GM21526 (cell line): Measurements from ENCODE around the gene RHBDF2.
"Not testable (repeated sequence)": the region's sequence is repeated elsewhere in the genome, so short reads cannot be mapped to it uniquely, and the experiment has no call there.

ENCODE experiments used
- ATAC-seq: cut with Tn5 transposase; IDR thresholded peaks from one replicate; pipeline ENCODE4 v1.9.1; 2021; ENCODE audit warnings: moderate library complexity; ENCODE audit not compliant: unreplicated experiment, low FRiP score

RHBDF2 gene

DNA sequence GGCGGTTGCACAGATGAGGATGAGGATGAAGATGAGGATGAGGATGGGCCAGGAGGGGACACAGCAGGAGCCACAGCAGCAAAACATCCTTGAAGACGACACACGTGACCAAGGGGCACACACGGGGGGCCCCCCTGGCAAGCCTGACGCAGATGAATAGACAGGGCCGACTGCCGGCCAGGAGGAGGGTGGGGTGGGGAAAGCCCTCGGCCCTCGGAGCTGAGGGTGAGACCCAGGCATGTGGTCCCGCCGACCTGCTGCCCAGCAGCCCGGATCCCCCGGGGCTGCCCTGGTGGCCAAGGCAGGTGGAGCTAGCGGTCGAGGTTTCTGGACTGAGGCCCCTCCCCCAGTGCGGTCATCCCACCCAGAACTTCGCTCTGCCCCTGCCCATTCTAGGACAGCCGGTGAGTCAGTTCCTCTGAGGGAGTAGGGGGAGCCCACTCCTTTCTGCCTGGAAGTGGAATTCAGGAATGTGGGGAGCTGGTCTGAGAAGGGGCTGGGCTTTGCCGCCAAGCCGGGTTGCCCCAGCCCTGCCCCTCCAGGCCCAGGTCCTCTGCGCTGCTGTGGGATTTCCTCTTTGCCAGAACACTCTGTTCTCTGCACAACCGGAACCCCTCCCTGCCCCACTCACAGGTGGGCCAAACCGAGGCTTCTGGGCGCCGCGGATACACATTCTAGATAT lies 26.3 kb upstream of the RHBDF2 start:
- ATAC-seq, result no peak

DNA sequence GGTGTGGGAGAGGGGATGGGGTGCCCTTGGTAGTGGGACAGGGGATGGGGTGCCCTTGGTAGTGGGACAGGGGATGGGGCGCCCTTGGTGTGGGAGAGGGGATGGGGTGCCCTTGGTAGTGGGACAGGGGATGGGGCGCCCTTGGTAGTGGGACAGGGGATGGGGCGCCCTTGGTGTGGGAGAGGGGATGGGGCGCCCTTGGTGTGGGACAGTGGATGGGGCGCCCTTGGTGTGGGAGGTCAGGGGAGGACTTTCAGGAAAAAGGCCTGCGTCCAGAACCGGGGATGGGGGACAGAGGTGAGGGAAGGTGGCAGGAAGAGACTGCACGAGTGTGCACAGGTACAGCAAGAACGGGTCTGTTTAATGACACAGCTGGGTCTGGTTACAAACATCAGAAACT lies 25.8 kb upstream of the RHBDF2 start:
- not testable (repeated sequence) for ATAC-seq

DNA sequence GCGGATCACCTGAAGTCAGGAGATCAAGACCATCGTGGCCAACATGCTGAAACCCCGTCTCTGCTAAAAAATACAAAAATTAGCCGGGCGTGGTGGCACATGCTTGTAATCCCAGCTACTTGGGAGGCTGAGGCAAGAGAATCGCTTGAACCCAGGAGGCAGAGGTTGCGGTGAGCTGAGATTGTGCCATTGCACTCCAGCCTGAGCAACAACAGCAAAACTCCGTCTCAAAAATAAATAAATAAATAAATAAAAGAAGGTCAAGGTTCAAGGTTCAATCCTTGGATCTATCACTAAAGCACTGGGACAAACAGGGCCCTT lies 24.2 kb upstream of the RHBDF2 start:
- ATAC-seq, result not testable (repeated sequence)

DNA sequence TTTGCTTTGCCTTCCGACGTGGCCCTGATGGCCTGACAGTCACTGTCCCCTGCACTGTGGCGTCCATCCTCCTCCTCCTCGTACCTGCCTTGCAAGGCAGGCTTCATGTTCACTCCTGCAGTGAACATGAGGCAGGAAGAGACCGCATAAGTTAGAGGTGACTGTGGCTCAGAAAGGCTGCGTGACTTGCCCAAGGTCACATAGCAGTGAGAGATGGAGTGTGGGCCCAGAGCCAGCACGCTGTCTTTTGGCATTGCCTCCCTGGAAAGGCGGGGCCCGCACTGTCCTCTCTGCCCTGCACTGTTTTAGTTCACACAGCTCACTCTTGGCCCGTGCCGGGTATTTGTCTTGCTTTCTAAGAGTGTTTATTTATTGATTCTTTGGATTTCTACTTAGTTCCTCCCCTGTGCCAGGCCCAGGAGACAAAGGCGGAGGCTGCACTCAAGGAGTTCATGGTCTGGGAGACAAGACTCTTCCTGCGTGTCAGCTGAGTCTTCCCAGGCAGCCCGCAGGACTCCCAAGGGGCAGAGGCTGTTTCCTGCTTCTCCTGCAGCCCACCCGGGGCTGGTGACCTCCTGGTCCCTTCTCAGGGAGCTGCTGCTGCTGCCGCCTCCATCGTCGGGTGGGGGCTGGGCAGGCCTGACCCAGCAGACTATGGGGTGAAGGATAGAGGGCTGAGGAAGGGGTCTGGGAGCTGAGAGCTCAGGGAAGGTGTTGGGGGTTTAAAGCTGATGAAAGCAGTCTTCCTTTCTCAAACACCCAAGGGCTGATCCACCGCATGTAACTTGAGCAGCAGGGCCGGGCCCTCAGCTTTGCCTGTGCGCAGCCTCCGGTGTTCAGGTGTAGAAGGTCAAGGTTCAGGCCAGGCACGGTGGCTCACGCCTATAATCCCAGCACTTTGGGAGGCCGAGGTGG lies 23.6 kb upstream of the RHBDF2 start:
- no peak for ATAC-seq

DNA sequence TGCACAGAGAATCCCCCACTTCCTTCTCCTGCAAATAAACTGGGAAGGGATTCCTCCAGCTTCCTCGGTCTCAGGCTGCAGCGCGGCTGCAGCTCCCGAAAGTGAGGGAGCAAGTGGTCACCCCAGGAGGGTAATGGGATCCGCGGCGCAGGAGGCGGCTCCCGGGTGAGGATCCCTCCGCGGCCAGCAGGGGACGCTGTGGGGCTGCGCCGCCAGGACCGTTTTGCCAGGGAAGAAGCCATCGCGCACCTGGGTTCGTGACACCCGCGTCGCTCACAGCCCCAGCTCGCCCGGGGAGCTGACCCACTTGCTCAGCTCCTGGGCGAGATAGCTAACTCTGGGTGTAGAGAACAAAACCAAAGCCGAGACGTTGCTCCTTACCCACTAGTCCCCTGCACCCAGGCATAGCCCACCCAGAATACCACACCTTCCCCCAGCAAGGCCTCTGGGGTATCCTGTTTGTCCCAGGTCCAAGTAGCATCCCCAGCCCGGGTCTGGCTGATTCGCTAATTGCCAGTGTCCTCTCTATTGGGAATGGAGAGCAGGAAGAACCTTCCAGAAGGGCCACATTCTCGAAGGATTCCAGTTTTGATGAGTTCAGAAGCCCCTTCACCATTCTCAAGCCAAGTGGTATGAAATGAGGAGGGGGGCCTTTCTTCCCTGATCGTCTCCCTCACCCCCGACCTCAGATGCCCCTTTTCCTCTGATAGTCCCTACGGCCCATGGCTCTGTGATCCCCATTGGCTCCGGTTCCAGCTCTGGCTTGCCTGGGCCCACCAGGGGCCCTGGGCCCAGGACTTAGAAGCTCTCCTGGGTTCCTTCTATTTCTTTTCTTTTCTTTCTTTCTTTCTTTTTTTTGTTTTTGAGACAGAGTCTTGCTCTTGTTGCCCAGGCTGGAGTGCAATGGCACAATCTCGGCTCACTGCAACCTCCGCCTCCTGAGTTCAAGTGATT lies 22.1 kb upstream of the RHBDF2 start:
- ATAC-seq, result no peak

DNA sequence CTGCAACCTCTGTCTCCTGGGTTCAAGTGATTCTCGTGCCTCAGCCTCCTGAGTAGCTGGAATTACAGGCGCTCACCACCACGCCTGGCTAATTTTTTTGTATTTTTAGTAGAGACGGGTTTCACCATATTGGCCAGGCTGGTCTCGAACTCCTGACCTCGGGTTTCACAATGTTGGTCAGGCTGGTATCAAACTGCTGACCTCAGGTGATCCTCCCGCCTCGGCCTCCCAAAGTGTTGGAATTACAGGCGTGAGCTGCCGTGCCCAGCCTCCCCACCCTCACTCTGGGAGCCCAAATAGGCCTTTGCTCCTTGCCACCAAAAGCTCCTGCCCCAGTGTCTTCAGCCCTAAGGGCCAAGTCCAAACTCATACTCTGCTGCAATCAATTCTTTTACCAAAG lies 20.5 kb upstream of the RHBDF2 start:
- ATAC-seq, result not testable (repeated sequence)

DNA sequence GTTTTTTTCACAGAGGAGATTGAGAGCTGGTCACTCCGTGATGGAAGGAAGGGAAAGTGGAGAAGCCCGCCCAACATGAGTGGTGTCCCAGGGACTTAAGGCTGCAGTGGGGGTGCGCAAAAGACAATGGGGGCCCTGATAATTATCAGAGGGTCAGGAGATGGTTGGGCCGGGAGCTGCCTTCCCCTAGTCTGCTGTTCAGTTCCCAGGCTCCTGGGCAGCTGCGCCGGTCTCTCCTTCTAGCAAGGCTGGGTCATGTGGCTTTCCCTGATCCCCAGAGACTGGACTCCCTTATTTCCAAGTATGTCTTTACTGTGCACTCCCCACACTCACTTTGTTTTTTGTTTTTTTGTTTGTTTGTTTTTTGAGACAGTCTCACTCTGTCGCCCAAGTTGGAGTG lies 20.0 kb upstream of the RHBDF2 start:
- no peak for ATAC-seq

DNA sequence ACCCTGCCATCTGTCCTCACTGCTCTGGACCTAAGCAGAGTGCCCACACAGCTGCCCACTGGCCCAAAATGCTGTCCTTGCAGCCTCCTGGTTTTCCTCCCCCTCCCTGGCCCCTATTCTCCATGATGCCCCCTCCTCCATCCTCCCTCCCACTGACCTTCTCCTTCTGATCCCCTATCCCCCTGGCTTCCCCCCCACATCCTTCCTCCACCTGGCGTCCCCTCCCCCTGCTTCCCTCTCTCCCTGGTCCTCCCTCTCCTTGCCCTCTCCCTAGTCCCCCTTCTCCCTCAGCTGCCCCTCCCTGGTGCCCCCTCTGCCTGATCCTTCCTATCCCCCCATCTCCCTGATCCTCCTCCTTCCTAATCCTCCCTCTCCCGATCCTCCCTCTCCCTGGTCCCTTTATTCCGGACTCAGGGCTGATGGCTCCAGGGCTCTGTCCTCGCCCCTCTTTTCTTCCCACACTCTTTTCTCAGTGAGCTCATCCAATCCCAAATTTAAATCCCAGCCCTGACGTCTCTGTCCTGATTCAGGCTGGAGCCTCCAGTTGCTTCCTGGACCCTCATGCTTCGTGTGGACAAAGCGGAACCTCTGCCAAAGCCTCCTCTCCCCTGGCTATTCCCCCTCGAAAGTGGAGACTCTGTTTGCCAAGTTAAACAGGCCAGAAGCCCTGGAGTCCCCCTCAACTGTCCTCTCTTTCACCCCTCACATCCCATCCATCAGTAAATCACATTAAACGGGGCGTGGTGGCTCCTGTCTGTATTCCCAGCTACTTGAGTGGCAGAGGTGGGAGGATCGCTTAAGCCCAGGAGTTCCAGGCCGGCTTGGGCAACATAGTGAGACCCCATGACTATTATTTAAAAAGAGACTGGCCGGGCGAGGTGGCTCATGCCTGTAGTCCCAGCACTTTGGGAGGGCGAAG lies 18.1 kb upstream of the RHBDF2 start:
- ATAC-seq, result no peak

DNA sequence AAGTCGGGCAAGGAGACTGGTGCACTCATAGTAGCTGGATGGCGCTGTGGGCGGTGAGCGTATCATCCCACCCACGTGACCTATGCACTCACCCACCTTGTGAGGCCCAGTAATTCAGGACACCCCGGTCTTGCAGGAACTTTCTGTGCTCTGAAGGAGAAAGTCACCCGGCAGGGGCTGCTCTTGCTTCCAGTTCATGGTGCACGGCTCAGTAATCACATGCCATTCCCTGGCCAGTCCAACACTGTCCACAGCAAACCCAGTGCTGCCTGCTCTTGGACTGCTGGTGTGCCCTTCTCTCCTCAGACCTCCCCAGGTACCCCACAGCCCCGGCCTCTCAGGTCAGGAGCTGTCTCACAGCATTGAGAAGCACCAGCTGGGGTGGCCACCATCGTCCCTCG lies 16.4 kb upstream of the RHBDF2 start:
- ATAC-seq, result no peak

DNA sequence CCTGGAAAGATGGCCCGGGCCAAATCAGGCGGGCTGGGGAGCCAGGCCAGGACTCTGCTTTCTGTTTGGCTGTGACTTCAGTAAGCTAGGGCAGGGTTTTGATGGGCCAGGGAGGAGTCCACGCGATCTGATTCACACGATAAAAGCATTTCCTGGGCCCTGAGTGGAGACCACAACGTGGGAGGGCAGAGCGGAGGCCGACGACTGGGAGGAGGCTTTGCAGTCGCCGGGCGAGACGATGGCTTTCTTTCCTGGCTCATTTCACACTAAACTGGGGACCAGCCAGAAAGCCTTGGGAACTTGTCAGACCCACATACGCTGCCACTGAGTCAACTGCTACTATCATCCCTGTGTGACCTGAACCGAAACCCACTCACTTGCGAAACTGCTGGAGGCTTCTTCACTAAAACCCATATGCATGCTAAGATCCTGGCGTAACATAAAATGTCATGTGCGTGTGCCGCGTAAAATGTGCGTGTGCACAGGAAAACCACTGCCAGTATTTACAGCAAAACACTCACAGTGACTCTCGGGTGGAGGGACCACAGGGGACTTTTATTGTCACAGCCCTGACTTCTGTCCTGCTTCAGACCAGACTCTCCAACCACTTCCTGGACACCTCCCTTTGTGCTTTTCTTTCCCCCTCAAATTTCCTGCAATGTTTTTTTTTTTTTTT lies 14.2 kb upstream of the RHBDF2 start:
- ATAC-seq, result no peak

DNA sequence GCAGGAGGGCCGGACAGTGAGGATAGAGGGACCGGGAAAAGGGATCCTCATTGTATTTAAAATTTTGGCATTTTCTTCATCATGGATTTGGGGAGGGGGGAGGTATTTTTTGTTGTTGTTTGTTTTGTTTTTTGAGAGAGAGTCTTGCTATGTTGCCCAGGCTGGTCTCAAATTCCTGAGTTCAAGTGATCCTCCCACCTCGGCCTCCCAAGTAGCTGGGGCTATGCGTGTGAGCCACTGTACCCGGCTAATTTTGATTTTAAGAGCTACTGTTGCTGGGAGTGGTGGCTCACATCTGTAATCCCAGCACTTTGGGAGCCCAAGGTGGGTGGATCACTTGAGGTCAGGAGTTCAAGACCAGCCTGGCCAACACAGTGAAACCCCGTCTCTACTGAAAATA lies 13.1 kb upstream of the RHBDF2 start:
- ATAC-seq, result not testable (repeated sequence)

DNA sequence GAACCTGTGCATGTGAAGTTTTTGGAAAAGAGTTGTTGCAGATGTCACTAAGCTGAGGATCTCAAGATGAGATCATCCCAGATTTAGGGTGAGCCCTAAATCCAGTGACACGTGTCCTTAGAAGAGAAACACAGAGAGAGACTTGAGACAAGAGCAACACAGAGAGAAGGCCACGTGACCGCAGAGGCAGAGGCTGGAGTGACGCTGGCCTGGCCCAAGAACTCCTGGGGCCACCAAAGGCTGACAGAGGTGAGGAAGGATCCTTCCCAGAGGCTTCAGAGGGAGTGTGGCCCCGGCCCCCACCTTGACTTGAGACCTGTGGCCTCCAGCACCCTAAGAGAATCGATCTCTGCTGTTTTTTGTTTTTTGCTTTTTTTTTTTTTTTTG lies 12.1 kb upstream of the RHBDF2 start:
- ATAC-seq, result no peak

DNA sequence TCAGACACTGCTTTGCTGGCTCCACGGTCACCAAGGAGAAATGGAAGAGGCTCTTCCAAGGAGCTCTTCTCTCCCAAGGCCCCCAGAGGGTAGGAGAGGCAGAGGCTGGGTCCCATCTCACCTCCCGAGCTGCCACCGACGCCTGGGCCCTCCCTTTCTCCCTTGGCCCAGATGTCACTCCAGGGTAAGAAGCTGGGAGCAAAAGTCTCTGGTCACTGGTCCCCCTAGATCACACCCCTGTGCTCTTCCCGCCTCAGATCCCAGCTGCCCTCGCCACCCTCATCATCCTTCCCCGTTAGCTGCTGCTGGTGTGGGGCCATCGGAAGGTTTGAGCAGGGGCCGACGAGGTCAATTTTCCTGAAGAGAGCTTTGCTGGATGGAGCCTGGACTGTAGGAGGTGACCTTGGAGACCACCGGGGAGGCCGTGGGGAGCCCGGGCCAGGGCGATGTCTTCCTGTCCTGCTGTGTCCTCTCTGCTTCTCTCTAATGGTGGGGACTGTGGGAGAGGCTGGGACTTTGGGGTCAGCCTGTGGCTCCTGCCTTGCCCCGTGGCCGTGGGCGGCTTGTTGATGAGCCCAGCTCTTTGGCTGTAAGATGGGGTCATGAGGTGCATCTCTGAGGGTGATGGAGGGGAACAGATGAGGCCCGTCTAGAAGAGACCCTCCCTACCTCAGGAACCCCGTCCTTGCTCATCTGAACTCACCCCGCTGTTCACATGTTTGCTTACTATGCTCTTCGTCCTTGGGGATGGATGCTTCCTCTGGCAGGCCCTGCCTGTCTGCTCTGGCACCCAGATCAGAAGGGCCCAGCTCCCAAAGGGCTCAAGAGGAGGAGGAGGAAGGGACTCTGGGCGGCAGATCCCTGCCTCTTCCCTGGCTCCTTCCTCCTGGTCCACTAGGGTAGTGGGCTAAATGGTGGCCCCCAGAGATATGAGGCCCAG lies 11.4 kb upstream of the RHBDF2 start:
- no peak for ATAC-seq

DNA sequence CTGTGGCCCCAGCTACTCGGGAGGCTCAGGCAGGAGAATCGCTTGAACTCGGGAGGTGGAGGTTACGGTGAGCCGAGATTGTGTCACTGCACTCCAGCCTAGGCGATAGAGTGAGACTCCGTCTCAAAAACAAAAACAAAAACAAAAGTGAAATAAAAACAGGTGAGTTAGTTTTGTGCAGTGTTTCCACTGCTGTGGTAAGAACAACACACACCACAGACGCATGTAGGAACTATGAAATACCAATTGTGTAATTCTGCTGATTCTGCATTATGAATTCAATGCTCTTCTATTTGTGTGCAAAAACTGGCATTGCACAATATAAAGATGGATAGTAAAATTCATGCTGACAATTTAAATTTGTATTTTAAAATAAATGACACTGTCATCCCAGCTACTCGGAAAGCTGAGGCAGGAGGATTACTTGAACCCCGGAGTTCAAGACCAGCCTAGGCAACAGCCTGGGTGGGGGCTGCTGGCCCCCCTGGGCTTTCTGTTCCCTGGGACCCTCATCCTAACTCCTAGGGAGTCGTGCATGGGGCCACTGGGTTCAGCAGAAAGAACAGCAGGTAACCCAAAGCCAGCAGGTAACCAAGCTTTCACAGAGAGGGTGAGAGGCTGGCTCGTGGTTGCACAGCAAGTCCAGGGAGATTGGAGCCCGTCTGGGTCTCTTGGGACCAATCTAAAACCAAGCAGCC lies 10.6 kb upstream of the RHBDF2 start:
- ATAC-seq, result no peak

DNA sequence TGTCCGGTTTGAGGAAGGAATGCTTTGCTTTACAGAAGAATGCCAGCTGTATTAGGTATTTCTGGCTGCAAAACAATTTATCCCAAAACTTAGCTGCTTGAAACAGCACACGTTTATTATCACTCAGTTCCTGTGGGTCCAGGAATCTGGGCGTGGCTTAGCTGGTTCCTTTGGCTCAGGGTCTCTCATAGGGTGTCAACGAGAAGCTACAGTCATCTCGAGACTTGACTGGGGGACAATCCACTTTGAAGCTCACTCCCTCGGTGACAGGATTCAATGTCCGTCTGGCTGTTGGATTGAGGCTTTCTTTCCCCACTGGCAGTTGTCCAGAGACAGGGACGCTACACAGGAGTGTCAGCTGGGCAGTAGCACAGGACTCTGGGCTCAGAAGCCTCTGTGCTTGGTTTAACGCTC lies 9.6 kb upstream of the RHBDF2 start:
- ATAC-seq, result no peak

DNA sequence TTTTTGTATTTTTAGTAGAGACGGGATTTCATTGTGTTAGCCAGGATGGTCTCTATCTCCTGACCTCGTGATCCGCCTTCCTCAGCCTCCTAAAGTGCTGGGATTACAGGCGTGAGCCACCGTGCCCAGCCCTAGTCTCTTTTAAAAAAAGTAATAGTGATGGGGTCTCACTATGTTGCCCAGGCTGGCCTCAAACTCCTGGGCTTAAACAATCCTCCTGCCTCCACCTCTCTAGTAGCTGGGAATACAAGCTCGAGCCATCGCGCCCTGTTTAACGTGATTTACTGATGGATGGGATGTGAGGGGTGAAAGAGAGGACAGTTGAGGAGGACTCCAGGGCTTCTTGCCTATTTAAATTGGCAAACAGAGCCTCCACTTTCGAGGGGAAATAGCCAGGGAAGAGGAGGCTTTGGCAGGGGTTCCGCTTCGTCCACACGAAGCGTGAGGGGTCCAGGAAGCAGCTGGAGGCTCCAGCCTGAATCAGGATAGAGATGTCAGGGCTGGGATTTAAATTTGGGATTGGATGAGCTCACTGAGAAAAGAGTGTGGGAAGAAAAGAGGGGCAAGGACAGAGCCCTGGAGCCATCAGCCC lies 7.3 kb upstream of the RHBDF2 start:
- not testable (repeated sequence) for ATAC-seq
